Activated B cell treated with CpG ODN at 0.5 μM for 24 hours (primary cell): ENCODE results near the gene LIMK1. TPM values are rescaled to one million over a fixed set of nuclear protein-coding genes. Genes with fewer than 3 reads are reported as not detected.

Experiments used
- ATAC-seq: fragments of 200-7000 bp; cut with Tn5 transposase; one replicate; pipeline ENCODE4 v1.10.0; 2021; ENCODE audit warnings: low read depth, mild to moderate bottlenecking, moderate library complexity
- CTCF ChIA-PET: fragments of 350-600 bp; sonication (Branson Sonifier 250); formaldehyde crosslinking; loops from one replicate; lab custom pipeline; 2021; ENCODE audit warnings: antibody characterized with exemption; lab: Charles Lee
- POLR2A ChIA-PET: fragments of 350-600 bp; sonication (Branson Sonifier 250); formaldehyde crosslinking; loops from one replicate; lab custom pipeline; 2021; ENCODE audit warnings: antibody characterized with exemption; lab: Charles Lee
- DNase-seq: peaks from one replicate; pipeline ENCODE4 v3.0.0; 2022
- H3K27ac Mint-ChIP-seq: one replicate; pipeline ENCODE4 v1.8.0; 2020; ENCODE audit warnings: mixed read lengths
- H3K27me3 Mint-ChIP-seq: one replicate; pipeline ENCODE4 v1.8.0; 2021; ENCODE audit warnings: mixed read lengths
- H3K36me3 Mint-ChIP-seq: one replicate; pipeline ENCODE4 v1.8.0; 2021; ENCODE audit warnings: low read depth, mixed read lengths
- H3K4me1 Mint-ChIP-seq: one replicate; pipeline ENCODE4 v1.8.0; 2021; ENCODE audit warnings: mixed read lengths
- H3K4me3 Mint-ChIP-seq: one replicate; pipeline ENCODE4 v1.8.0; 2020; ENCODE audit warnings: mild to moderate bottlenecking, mixed read lengths
- H3K9me3 Mint-ChIP-seq: one replicate; pipeline ENCODE4 v1.8.0; 2020; ENCODE audit warnings: mixed read lengths
- CTCF ChIP-seq: fragments of 200-600 bp; IDR thresholded peaks from one replicate; pipeline ENCODE4 v1.8.0; 2022; ENCODE audit warnings: antibody characterized with exemption, mild to moderate bottlenecking
- intact Hi-C: fragments of 100-400 bp; cut with micrococcal nuclease; formaldehyde crosslinking; loops from one replicate; pipeline ENCODE4 v1.15.1; 2024
- total RNA-seq: library from RNA; stranded (reverse); gene quantifications from 2 replicates; pipeline ENCODE4 v1.2.3, GENCODE V29; 2022

The LIMK1 gene
- total RNA-seq, 1 donor from 2014 or later = 59.6 TPM

GRCh38 chr7:74138945-74139843 lies 55.6 kb downstream of the LIMK1 start:
- no peak for ATAC-seq
- intact Hi-C loops = no loop called here
- CTCF ChIA-PET = no interaction called here
- POLR2A ChIA-PET = no interaction called here
- no peak for DNase-seq
- Mint-ChIP-seq H3K36me3 (no peaks in the 10 kb centered on the region), H3K9me3 (no peaks in the 10 kb centered on the region), H3K4me1 (peaks cover 5% of the 10 kb centered on the region), H3K27me3 (no peaks in the 10 kb centered on the region), H3K4me3 (no peak overlapping the region), H3K27ac (no peak overlapping the region)
- TF ChIP-seq CTCF = no peak

DNA sequence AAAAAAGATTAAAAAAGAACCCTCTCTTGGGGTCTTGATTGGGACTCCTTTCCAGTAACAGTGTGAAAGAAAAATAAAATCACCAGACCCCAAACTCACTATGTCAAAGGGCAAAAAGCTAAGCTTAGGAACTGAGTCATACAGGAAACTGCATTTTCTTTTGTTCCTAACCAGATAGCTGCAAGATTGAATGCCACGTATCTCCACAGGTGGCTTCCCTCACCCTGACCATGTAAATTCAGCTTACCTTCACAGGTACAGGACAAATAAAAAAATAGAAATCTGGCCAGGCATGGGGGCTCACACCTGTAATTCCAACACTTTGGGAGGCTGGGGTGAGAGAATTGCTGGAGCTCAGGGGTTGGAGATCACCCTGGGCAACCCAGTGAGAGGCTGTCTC lies 58.1 kb downstream of the LIMK1 start:
- Mint-ChIP-seq H3K27ac (no peak overlapping the region), H3K36me3 (no peaks in the 10 kb centered on the region), H3K4me1 (peaks cover 5% of the 10 kb centered on the region), H3K4me3 (no peak overlapping the region), H3K9me3 (peaks cover 8% of the 10 kb centered on the region), H3K27me3 (no peaks in the 10 kb centered on the region)
- ATAC-seq (no peak), DNase-seq (no peak)
- intact Hi-C loops = no loop called here
- POLR2A ChIA-PET = no interaction called here
- TF ChIP-seq CTCF = no peak
- CTCF ChIA-PET = no interaction called here

DNA sequence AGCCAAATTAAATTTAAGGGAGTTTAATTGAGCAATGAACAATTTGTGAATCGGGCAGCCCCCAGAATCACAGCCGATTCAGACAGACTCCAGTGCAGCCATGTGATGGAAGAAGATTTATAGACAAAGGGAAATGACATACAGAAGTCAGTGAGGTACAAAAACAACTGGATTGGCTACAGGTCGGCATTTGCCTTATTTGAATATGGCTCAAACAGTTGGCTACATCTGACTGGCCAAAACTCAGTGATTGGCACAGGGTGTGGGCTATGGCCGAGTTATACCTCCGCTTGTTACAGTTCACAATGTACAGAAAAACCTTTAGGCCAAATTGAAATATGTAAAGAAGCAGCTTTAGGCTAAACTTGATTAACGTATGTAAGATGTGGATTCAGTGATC lies 59.8 kb downstream of the LIMK1 start:
- Mint-ChIP-seq H3K9me3 (peaks cover 8% of the 10 kb centered on the region), H3K4me3 (no peak overlapping the region), H3K4me1 (peaks cover 5% of the 10 kb centered on the region), H3K27me3 (no peaks in the 10 kb centered on the region), H3K36me3 (no peaks in the 10 kb centered on the region), H3K27ac (no peak overlapping the region)
- ChIA-PET POLR2A (no interaction called here), CTCF (no interaction called here)
- no peak for TF ChIP-seq CTCF
- ATAC-seq (no peak), DNase-seq (no peak)
- intact Hi-C loops = no loop called here

GRCh38 chr7:74148491-74148890 lies 64.9 kb downstream of the LIMK1 start:
- Mint-ChIP-seq H3K4me1 (peaks cover 4% of the 10 kb centered on the region), H3K27me3 (peaks cover 2% of the 10 kb centered on the region), H3K4me3 (no peak overlapping the region), H3K36me3 (no peaks in the 10 kb centered on the region), H3K9me3 (peaks cover 8% of the 10 kb centered on the region), H3K27ac (no peak overlapping the region)
- ChIA-PET CTCF (no interaction called here), POLR2A (no interaction called here)
- ATAC-seq = no peak
- intact Hi-C loops = no loop called here
- no peak for DNase-seq
- TF ChIP-seq CTCF = no peak

DNA sequence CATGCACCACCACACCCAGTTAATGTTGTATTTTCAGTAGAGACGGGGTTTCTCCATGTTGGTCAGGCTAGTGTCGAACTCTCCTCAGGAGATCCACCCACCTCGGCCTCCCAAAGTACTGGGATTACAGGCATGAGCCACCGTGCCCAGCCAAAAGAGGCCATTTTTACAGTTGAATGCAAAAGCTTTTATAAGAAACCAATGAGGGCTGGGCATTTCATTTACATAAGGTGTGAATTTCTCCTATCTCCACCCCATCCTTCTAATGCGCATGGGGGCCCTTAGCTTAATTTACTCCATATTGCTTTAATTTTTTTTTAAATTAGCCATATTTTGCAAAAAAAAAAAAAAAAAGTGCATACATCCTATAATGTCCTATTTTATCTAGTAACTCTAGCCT lies 65.5 kb downstream of the LIMK1 start:
- TF ChIP-seq CTCF = no peak
- Mint-ChIP-seq H3K27ac (no peak overlapping the region), H3K4me3 (no peak overlapping the region), H3K4me1 (peaks cover 4% of the 10 kb centered on the region), H3K27me3 (peaks cover 2% of the 10 kb centered on the region), H3K9me3 (peaks cover 8% of the 10 kb centered on the region), H3K36me3 (no peaks in the 10 kb centered on the region)
- DNase-seq (no peak), ATAC-seq (no peak)
- ChIA-PET POLR2A (interaction anchor here (0.7 kb wide), 1 partner anchor 48 kb away, joined by 3 read pairs; no protein-coding TSS in a partner anchor), CTCF (no interaction called here)
- intact Hi-C loops = no loop called here
